GM20000 (cell line): ENCODE measurements around the gene MMP26.

ENCODE experiments used
- DNase-seq: peaks from one replicate; pipeline ENCODE4 v3.0.0; 2012; ENCODE audit warnings: low spot score
- TF ChIP-seq, protein P1 (sequence below): IDR thresholded peaks from 2 replicates; pipeline ENCODE4 v1.5.1; 2012; ENCODE audit warnings: mild to moderate bottlenecking, control low read depth; ENCODE audit errors: extremely low read depth, missing control alignments

Gene MMP26

DNA sequence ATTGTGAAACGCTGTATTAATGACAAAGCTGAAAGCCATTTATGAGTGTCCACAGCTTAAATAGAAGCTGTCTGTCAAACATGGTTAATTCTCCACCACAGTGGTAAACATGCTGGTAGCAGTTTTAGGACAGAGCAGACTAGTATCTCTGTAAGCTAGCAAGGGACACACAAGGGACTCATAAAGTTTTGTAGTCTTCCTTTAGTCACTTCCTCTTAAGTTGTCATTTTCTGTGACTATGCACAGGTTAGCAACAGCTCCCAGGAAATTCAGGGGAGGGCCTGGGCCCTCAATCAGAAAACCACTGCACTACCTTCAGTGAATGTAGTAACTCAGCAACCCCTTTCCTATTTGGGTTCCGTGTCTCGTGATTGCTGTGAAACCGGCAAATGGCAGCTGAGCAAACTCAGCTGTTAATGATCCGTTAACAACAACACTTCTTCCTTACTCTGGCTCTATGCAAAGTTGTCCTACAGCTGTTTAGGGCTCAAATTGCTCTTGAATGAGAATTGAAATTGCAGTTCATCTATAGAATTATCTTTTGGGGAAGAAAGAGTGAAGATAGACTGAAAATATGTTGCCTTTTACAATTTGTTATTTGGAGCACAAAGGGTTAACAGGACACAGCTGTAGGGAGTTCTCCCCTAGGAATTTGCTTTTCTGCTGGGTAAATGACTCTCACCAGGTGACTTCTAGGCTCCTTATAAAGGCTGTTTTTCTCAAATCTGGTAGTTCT is at the start of gene MMP26:
Gene MMP26 (plus strand): TSS at position 731 of the 736 bp plus-strand sequence.
- no peak for DNase-seq
- TF ChIP-seq, protein P1, sequence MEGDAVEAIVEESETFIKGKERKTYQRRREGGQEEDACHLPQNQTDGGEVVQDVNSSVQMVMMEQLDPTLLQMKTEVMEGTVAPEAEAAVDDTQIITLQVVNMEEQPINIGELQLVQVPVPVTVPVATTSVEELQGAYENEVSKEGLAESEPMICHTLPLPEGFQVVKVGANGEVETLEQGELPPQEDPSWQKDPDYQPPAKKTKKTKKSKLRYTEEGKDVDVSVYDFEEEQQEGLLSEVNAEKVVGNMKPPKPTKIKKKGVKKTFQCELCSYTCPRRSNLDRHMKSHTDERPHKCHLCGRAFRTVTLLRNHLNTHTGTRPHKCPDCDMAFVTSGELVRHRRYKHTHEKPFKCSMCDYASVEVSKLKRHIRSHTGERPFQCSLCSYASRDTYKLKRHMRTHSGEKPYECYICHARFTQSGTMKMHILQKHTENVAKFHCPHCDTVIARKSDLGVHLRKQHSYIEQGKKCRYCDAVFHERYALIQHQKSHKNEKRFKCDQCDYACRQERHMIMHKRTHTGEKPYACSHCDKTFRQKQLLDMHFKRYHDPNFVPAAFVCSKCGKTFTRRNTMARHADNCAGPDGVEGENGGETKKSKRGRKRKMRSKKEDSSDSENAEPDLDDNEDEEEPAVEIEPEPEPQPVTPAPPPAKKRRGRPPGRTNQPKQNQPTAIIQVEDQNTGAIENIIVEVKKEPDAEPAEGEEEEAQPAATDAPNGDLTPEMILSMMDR: no peak

DNA sequence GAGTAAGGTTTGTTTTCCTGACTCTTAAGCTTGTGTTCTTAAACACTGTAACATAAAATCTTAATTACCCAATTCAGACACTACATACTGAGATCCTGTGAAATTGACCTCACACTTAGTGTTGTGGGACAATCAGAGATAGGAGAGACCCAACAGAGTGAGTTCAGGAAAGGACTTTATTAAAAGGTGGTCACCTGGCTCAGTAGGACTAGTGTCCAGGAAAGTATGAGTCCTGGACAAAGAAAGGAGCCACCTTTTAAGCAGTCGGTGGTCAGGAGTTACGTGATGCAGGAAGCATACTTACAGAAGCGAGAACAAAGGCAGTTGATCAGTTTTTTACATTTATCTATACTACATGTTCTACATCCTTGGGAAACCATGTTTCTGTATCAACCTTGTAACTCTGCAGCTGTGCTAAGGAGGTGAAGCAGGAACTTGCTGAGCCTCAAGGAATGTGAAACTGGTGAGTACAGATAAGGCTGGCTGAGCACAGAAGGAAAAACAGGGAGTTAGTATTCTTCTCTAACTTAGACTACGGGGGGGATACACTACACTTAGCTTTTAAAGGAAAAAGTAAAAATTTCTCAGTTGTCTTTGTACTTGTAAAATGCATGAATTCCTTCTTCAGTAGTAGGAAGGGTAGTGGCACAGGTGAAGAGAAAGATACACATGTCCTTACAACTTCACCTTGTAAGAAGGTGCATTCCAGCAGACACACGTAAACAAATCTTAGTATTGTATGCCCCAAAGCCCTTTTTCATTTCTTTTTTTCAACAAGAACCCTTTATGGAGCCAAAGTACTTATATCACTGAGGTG is 45.7 kb upstream of the MMP26 start:
- DNase-seq: no peak
- TF ChIP-seq, protein P1: no peak

DNA sequence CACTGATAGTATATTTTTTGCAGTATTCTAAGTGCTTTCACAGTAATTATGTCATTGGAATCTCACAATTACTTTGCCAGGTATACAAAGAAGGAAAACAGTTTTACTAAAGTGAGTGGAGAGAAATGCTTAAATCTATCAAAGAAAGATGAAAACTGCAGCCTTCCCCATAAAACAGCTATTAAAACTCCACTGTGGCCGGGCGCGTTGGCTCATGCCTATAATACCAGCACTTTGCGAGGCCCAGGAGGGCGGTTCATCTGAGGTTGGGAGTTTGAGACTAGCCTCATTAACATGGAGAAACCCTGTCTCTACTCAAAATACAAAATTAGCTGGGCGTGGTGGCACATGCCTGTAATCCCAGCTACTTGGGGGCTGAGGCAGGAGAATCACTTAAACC is 41.7 kb upstream of the MMP26 start:
- TF ChIP-seq, protein P1: no peak
- no peak for DNase-seq

DNA sequence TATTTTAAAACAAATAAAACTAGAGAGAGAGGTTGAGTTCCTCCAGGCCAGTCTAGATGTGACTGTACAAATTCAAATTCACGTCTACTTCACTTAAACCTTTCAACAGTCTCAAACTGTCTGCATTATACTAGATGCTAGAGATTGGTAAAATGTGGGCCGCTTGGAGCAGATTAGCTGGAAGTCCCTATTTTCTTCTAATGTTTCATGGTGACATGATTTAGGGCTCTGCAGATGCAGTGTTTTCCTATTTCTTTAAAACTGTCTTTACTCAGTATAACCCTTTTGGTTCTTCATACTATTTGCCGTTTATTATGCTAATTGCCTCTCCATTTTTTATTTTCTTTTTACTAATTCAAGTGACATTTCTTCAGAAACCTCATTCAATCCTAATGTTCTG is 40.4 kb upstream of the MMP26 start:
- no peak for DNase-seq
- TF ChIP-seq, protein P1: no peak

DNA sequence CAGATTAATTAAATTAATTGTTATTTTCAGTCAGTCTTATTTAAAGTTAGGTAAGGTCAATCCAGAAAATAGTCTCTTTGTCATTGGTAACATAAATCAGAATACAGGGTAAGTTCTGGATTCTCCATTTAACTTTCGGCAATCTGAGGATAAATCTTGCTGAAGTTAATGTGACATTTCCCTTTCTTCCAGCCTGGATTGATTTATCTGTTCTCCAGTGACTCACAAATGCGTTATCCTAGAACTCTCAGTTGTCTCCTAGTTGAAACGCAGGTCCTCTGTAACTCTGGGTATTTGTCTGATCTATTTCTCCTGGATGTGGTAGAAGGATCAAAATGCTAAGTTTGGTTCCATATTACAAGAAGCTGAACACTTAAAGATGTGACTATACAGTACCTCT is 39.8 kb upstream of the MMP26 start:
- no peak for DNase-seq
- TF ChIP-seq, protein P1: no peak

DNA sequence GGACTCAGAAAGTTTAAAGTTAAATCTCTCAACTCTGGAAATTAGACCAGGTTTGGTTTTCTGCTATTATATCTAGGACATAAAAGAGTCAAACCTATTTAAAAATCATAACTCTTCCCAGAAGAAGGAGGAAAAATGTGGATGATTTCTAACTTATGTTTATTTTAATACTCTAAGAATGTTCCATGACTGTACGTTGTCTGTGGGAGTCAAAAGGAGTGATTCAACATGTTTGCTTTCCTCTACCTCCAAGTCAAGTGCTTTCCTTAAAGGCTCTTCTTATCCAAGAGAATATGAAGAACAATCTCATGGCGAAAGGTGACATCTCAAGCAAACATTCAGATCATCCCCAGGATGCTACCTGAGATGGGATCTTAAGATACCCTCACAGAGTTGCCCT is 39.2 kb upstream of the MMP26 start:
- DNase-seq: no peak
- TF ChIP-seq, protein P1: no peak

DNA sequence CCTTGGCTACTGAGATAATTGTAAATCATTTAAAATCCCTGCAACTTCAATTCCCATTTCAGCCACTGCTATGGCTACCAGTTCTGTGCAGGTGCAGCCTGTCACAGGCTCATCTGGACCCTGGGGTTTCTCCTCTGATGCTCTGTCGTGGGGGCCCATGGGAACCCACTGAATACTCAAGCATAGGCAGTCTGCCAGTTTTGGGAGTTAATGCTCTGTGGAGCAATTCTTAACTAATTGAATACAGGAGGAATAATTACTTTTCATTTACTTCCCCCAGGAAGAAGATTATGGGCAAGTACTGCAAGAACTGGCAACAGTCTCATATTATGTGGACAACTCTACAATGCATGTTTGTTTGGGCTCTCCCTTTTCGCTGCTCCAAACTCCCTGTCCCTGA is 32.8 kb upstream of the MMP26 start:
- no peak for DNase-seq
- TF ChIP-seq, protein P1: no peak
